Adipocyte (in vitro differentiated cells): ENCODE data around the gene OCIAD1.
"Not testable (repeated sequence)": the region's sequence is repeated elsewhere in the genome, so short reads cannot be mapped to it uniquely, and the experiment has no call there.

Experiments used
- DNase-seq: peaks from one replicate; pipeline ENCODE4 v3.0.0-alpha.2; 2015; ENCODE audit warnings: low read depth
- H3K27me3 ChIP-seq: replicated peaks from 2 replicates; pipeline ENCODE4 v1.7.0; 2013; ENCODE audit warnings: mild to moderate bottlenecking, low read length, moderate library complexity; ENCODE audit not compliant: control insufficient read depth, insufficient read depth
- H3K36me3 ChIP-seq: 2 replicates; pipeline ENCODE4 v1.7.0; 2013; ENCODE audit warnings: low read length, mild to moderate bottlenecking, moderate library complexity; ENCODE audit not compliant: control insufficient read depth, insufficient read depth, severe bottlenecking
- H3K4me1 ChIP-seq: 2 replicates; pipeline ENCODE4 v1.7.0; 2013; ENCODE audit warnings: mild to moderate bottlenecking, low read length, moderate library complexity; ENCODE audit not compliant: control insufficient read depth, insufficient read depth
- H3K4me3 ChIP-seq: 2 replicates; pipeline ENCODE4 v1.7.0; 2013; ENCODE audit warnings: mild to moderate bottlenecking, low read length, moderate library complexity
- H3K9ac ChIP-seq: 2 replicates; pipeline ENCODE4 v1.7.0; 2013; ENCODE audit warnings: mild to moderate bottlenecking, low read length, moderate library complexity
- H3K9me3 ChIP-seq: 2 replicates; pipeline ENCODE4 v1.7.0; 2013; ENCODE audit warnings: mild to moderate bottlenecking, low read length, moderate library complexity; ENCODE audit not compliant: control insufficient read depth

The OCIAD1 gene

DNA sequence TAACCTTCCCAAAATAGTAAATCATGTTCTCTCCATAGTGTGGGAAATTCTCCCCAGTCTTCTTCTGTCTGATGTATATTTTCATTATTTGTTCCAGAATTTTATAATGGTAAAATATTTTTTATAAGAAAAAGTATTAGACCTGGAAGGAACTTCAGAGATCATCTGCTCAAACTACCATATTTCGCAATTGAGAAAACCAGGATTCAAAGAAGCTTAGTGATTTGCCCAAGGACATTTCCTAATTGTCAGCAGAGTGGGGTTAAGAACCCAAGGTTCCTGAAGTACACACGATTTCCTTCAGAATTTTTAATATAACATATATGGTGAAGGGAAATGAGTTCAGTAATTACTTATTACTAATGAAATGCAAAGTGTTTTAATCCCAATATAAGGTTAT is 24.1 kb downstream of the OCIAD1 start:
- peak; percentile 42 for DNase-seq
- Histone ChIP-seq H3K4me1 (no peaks in the 10 kb centered on the region), H3K9ac (no peak overlapping the region), H3K4me3 (no peak overlapping the region), H3K36me3 (peaks cover 59% of the 10 kb centered on the region), H3K27me3 (no peaks in the 10 kb centered on the region), H3K9me3 (no peaks in the 10 kb centered on the region)

DNA sequence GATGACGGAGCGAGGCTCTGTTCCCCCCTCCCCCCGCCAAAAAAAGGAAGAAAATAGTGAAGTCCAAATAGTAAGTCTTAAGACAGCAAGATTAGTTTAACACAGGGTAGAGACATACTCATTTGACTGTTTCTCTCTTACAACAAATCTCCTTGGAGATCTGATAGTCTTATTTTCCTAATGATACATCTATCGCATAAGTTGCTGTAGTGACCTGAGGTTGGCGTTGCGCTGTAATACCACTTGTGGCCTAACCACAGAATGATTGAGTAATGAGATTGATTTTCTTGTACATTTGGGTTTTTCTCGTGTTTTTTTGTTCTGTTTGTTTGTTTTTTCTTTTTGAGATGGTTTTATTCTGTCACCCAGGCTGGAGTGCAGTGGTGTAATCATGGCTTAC is 27.2 kb downstream of the OCIAD1 start:
- no peak for DNase-seq
- peaks cover 56% of the 10 kb centered on the region for H3K36me3 ChIP-seq
- H3K9me3 ChIP-seq: no peaks in the 10 kb centered on the region
- no peaks in the 10 kb centered on the region for H3K4me1 ChIP-seq
- no peak overlapping the region for H3K9ac ChIP-seq
- H3K27me3 ChIP-seq: no peaks in the 10 kb centered on the region
- no peak overlapping the region for H3K4me3 ChIP-seq

DNA sequence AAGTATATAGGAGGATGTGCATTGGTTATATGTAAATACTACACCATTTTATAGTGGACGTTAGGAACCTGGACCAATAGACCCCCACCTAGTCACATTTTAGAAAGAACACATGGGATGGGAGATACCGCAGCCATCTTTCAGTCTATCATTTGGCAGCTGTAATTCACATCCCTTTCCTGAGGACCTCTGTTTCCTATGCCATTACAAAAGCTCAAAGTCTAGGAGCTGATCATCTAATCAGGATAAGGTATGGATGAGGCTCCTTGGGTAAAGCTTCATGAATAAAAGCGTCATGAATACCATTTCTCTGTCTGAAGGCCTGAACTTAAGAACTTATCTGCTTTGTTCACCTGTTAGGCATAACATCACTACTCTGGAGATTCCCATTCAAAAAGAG is 31.1 kb downstream of the OCIAD1 start:
- H3K4me1 ChIP-seq: no peaks in the 10 kb centered on the region
- peaks cover 47% of the 10 kb centered on the region for H3K36me3 ChIP-seq
- peaks cover 4% of the 10 kb centered on the region for H3K9me3 ChIP-seq
- H3K27me3 ChIP-seq: no peaks in the 10 kb centered on the region
- no peak for DNase-seq
- no peak overlapping the region for H3K9ac ChIP-seq
- H3K4me3 ChIP-seq: no peak overlapping the region

DNA sequence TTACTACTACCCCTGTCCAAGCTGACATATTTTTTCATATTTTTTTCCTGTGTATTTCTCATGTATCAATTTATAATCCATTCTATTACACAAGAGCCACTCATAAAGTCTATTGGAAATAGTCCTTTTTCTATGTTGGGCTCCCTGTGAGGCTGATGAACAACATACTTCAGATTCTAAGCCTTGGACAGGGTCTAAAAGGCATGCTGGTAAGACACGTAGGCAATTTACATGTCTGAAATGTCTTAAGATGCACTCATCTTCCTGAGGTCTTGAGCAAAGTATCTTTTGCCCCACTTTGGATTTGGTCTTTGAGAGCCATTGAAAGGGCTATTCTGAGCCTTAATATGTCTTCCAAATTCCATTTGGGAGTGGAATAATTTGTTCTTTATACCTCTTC is 31.8 kb downstream of the OCIAD1 start:
- DNase-seq: no peak
- Histone ChIP-seq H3K27me3 (no peaks in the 10 kb centered on the region), H3K9me3 (peaks cover 4% of the 10 kb centered on the region), H3K9ac (no peak overlapping the region), H3K4me3 (no peak overlapping the region), H3K4me1 (no peaks in the 10 kb centered on the region), H3K36me3 (peaks cover 42% of the 10 kb centered on the region)

DNA sequence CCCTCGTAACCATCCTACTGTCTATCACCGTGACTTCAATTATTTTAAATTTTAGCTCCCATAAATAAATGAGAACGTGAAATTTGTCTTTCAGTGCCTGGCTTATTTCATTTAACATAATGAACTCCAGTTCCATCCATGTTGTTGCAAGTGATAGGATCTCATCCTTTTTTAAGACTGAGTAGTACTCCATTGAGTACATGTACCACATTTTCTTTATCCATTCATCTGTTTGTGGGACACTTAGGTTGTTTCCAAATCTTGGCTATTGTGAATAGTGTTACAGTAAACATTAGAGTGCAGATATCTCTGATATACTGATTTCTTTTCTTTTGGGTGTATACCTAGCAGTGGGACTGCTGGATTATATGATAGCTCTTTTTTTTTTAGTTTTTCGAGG is 32.8 kb downstream of the OCIAD1 start:
- no peak for DNase-seq
- Histone ChIP-seq H3K9me3 (peaks cover 4% of the 10 kb centered on the region), H3K4me3 (no peak overlapping the region), H3K4me1 (no peaks in the 10 kb centered on the region), H3K9ac (no peak overlapping the region), H3K36me3 (peaks cover 32% of the 10 kb centered on the region), H3K27me3 (no peaks in the 10 kb centered on the region)

DNA sequence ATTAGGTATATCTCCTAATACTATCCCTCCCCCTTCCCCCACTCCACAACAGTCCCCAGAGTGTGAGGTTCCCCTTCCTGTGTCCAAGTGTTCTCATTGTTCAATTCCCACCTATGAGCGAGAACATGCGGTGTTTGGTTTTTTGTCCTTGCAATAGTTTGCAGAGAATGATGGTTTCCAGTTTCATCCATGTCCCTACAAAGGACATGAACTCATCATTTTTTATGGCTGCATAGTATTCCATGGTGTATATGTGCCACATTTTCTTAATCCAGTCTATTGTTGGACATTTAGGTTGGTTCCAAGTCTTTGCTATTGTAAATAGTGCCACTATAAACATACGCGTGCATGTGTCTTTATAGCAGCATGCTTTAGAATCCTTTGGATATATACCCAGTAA is 33.8 kb downstream of the OCIAD1 start:
- not testable (repeated sequence) for H3K9ac ChIP-seq, H3K9me3 ChIP-seq, H3K27me3 ChIP-seq, H3K4me3 ChIP-seq, DNase-seq, H3K4me1 ChIP-seq
- peaks cover 22% of the 10 kb centered on the region for H3K36me3 ChIP-seq

DNA sequence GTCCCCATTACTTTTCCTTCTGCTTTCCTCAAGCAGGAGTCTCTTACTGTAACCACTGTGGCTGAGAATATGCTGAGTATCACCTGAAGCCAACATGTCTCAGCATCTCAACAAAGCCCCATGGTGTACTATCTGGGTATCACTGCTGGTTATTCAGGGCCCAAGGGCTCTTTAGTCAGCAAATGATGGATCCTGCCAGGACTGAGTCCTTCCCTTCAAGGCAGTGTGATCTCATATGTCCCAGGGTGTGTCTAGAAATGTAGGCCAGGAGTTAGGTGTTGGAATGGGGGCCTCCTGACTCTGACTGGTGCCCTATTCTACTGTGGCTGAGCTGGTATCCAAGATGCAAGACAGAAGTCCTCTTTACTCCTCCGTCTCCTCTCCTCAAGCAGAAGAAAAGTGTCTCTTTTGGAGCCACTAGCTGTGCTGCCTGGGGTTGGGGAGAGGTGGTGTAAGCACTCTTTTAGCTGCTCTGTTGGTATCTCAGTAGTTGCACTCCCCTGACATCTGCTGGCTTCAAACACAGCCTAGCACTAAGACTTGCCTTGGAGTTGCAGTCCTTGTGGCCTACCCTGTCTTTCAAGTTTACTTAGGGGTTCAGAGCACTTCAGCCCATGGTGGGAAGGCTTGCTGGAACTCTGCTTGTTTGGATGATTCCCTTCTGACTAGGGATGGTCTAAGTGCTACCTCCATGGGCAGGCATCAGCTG is 47.1 kb downstream of the OCIAD1 start:
- Histone ChIP-seq H3K4me3 (no peak overlapping the region), H3K9me3 (no peaks in the 10 kb centered on the region)
- DNase-seq: no peak

DNA sequence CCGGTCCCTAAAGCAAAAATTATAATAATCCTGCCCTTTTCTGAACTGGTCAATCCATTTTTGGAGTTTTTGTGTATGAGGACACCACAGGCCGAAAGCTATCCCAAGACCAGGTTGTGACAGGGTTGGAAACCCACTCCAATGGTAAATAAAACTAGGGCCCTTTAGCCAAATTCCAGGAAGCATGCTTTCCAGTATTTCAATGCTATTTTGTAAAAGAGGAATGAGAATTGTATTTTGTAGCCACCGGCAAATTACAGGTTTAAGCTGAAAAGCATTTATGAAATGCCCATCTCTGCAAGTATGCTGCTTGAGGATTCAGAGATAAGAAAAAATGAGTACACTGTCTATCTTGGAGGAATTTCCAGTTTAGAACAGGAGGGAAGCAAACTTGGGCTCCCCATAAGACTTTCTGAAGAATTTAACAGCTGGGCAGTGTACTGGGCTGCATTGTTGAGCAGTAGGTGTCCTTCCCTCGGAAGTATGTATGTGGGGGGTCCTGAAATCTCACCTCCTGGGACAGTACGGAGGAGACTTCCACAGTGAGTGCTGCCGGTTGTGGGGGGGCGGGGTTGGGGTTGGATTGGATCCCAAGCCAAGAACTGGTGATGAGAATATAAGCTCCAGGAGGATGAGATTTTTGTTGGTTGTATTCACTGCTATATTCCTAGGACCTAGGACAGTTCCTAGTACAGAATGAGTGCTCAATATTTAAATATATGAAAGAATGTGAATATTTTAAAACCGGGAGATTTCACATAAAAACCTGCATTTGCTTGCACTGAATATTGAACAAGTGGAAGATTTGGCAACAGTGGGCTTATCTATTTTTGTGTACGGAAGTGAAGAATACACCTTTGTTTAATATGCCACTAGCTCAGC is 48.9 kb downstream of the OCIAD1 start:
- Histone ChIP-seq H3K4me3 (no peak overlapping the region), H3K4me1 (no peaks in the 10 kb centered on the region), H3K36me3 (no peaks in the 10 kb centered on the region), H3K27me3 (no peaks in the 10 kb centered on the region), H3K9me3 (no peaks in the 10 kb centered on the region), H3K9ac (no peak overlapping the region)
- no peak for DNase-seq

More for the DNA sequence above, 47.1 kb downstream of the OCIAD1 start:
- H3K27me3 ChIP-seq: no peaks in the 10 kb centered on the region
- H3K36me3 ChIP-seq: no peaks in the 10 kb centered on the region
- H3K9ac ChIP-seq: no peak overlapping the region
- H3K4me1 ChIP-seq: no peaks in the 10 kb centered on the region

DNA sequence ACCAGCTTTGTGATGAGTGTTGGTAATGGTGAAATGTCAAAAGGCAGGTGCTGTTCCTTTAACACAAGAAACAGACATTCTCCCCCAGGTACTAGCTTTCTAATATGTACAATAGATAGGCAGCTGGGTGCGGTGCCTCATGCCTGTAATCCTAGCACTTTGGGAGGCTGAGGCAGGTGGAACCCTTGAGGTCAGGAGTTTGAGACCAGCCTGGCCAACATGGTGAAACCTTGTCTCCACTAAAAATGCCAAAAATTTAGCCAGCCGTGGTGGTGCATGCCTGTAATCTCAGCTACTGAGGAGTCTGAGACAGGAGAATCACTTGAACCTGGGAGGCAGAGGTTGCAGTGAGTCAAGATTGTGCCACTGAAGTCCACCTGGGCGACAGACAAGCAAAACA is 50.8 kb downstream of the OCIAD1 start:
- H3K4me3 ChIP-seq, H3K9me3 ChIP-seq, DNase-seq, H3K4me1 ChIP-seq, H3K36me3 ChIP-seq, H3K9ac ChIP-seq, H3K27me3 ChIP-seq: not testable (repeated sequence)

DNA sequence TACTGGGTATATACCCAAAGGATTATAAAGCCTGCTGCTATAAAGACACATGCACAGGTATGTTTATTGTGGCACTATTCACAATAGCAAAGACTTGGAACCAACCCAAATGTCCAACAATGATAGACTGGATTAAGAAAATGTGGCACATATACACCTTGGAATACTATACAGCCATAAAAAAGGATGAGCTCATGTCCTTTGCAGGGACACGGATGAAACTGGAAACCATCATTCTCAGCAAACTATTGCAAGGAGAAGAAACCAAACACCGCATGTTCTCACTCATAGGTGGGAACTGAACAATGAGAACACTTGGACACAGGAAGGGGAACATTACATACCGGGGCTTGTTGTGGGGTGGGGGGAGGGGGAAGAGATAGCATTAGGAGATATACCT is 58.9 kb downstream of the OCIAD1 start:
- not testable (repeated sequence) for H3K9ac ChIP-seq, DNase-seq, H3K4me1 ChIP-seq, H3K36me3 ChIP-seq, H3K4me3 ChIP-seq, H3K27me3 ChIP-seq, H3K9me3 ChIP-seq

DNA sequence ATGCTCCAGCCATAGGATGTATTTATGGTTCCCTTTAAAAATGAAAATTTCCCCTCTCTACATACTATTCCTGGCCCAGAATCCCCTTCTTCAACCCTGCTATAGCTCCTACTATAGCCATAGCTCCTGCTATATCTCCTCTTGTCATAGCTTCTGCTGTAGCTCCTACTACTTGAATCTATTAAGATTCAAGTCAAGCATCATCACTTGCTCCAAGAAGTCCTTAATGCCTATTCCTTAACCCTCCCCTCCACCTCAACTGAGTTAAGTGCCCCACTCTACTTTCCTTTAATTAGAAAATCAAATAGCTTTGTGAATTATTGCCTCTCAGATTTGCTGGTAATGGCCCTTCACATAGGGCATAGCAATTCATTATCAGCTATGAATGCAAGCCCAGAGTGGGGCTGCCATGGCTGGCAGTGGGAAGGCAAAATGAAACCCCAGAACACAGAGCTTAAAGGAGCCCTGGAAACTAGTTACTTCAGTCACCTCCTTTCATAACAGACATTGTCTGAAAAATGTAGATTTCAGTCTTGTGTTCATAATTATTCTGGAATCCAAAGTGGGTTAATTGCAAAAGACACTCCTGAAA is 60.2 kb downstream of the OCIAD1 start:
- H3K4me3 ChIP-seq: no peak overlapping the region
- H3K9me3 ChIP-seq: no peaks in the 10 kb centered on the region
- no peaks in the 10 kb centered on the region for H3K4me1 ChIP-seq
- no peaks in the 10 kb centered on the region for H3K27me3 ChIP-seq
- DNase-seq: no peak
- no peaks in the 10 kb centered on the region for H3K36me3 ChIP-seq
- no peak overlapping the region for H3K9ac ChIP-seq
